HepG2 (cell line): ENCODE data around the gene GDAP1L1. TPM values are rescaled to one million over a fixed set of nuclear protein-coding genes. Genes with fewer than 3 reads are reported as not detected.

ENCODE experiments used
- GLI4 ChIP-seq: sonication (generic); formaldehyde crosslinking; IDR thresholded peaks from 2 replicates; pipeline ENCODE4 v1.5.1; 2020; ENCODE audit warnings: missing genetic modification reagents, mild to moderate bottlenecking, moderate library complexity, borderline replicate concordance
- IRF2 ChIP-seq: IDR thresholded peaks from 2 replicates; pipeline ENCODE4 v1.6.1; 2018; ENCODE audit warnings: missing genetic modification reagents, missing compliant biosample characterization
- KDM1A ChIP-seq: IDR thresholded peaks from 2 replicates; pipeline ENCODE4 v1.6.1; 2016; ENCODE audit warnings: missing compliant biosample characterization
- KDM3A ChIP-seq: IDR thresholded peaks from 2 replicates; pipeline ENCODE4 v1.6.1; 2018; ENCODE audit warnings: low read depth, missing compliant biosample characterization
- KLF15 ChIP-seq: sonication (generic); formaldehyde crosslinking; IDR thresholded peaks from 2 replicates; pipeline ENCODE4 v1.8.1; 2023; ENCODE audit warnings: borderline replicate concordance, mild to moderate bottlenecking, inconsistent platforms, missing genetic modification reagents, mixed read lengths
- MNT ChIP-seq: fragments of 450-650 bp; IDR thresholded peaks from 2 replicates; pipeline ENCODE4 v1.6.1; 2016
- NFKB2 ChIP-seq: sonication (generic); formaldehyde crosslinking; IDR thresholded peaks from 2 replicates; pipeline ENCODE4 v1.4.0; 2020; ENCODE audit warnings: missing genetic modification reagents, borderline replicate concordance
- ONECUT2 ChIP-seq: sonication (generic); formaldehyde crosslinking; IDR thresholded peaks from 2 replicates; pipeline ENCODE4 v1.4.0; 2020; ENCODE audit warnings: missing genetic modification reagents
- PHF21A ChIP-seq: sonication (generic); formaldehyde crosslinking; IDR thresholded peaks from 2 replicates; pipeline ENCODE4 v1.5.0; 2020; ENCODE audit warnings: mild to moderate bottlenecking, missing genetic modification reagents
- PHF8 ChIP-seq: sonication (generic); formaldehyde crosslinking; IDR thresholded peaks from 2 replicates; pipeline ENCODE4 v1.5.0; 2020; ENCODE audit warnings: missing genetic modification reagents
- SOX6 ChIP-seq, 2 experiments: fragments of 450-650 bp in 1 of 2; sonication (generic) in 1 of 2; formaldehyde crosslinking in 1 of 2; IDR thresholded peaks; 2 replicates each; pipeline versions ENCODE4 v1.4.0 to v1.6.1; 2017 to 2020; ENCODE audit warnings: antibody characterized with exemption in 1 of 2, mild to moderate bottlenecking in 1 of 2, missing genetic modification reagents in 1 of 2
- U2AF2 ChIP-seq: fragments of 200-400 bp; formaldehyde crosslinking; IDR thresholded peaks from 2 replicates; pipeline ENCODE4 v1.6.1; 2017; ENCODE audit warnings: low read depth, mild to moderate bottlenecking, low read length
- ZBTB40 ChIP-seq, 2 experiments: fragments of 450-650 bp in 1 of 2; sonication (generic) in 1 of 2; formaldehyde crosslinking in 1 of 2; IDR thresholded peaks; 2 replicates each; pipeline versions ENCODE4 v1.6.1 to v1.8.0; 2016 to 2022; ENCODE audit warnings: antibody characterized with exemption in 1 of 2, mild to moderate bottlenecking in 1 of 2, missing genetic modification reagents in 1 of 2
- ZBTB8A ChIP-seq: sonication (generic); formaldehyde crosslinking; IDR thresholded peaks from 2 replicates; pipeline ENCODE4 v1.4.0; 2020; ENCODE audit warnings: mild to moderate bottlenecking, low read depth, missing genetic modification reagents, borderline replicate concordance
- ZFP1 ChIP-seq: IDR thresholded peaks from 2 replicates; pipeline ENCODE4 v1.6.1; 2016
- ZNF460 ChIP-seq: sonication (generic); formaldehyde crosslinking; IDR thresholded peaks from 2 replicates; pipeline ENCODE4 v1.5.1; 2020; ENCODE audit warnings: missing genetic modification reagents, mild to moderate bottlenecking, borderline replicate concordance
- ZNF639 ChIP-seq: conservative IDR thresholded peaks from 2 replicates; pipeline ENCODE4 v1.6.1; 2018; ENCODE audit warnings: missing genetic modification reagents
- polyA plus RNA-seq, 8 experiments: library from polyadenylated mRNA; depleted of rRNA in 3 of 8; stranded (reverse) in 7 of 8; unstranded in 1 of 8; fragments of >200 nt; fragmentation: Illumina TruSeq in 4 of 8; extraction: Trizol in 4 of 8; gene quantifications; 2 replicates each; pipeline versions ENCODE4 v1.2.1 to v1.2.3, GENCODE V29; 2011 to 2016; ENCODE audit warnings: low read depth in 4 of 8, missing spikeins in 1 of 8, mixed read lengths in 1 of 8; ENCODE audit not compliant: insufficient read depth in 1 of 8
- total RNA-seq, 5 experiments: library from RNA; depleted of rRNA; stranded (reverse); fragments of >200 nt; fragmentation: Illumina TruSeq; extraction: Trizol; gene quantifications; 2 replicates each; pipeline ENCODE4 v1.2.3, GENCODE V29; 2016; ENCODE audit warnings: low read depth in 1 of 5

Gene GDAP1L1
- total and polyA plus RNA-seq, 2 of the 13 experiments (the other 11 are each of a cell fraction or from before 2014, with no cell fraction given) = 0.04 TPM; not detected in 1

- TF ChIP-seq ONECUT2 (CRISPR knock-in tag) = no peak
- 0 out of 2 replicates have a peak, but pooled peaks have one; percentile 25 for TF ChIP-seq U2AF2
- peak; percentile 47; the same call in 1 of the 2 replicates for TF ChIP-seq IRF2 (CRISPR knock-in tag)
- TF ChIP-seq MNT = no peak
- TF ChIP-seq ZNF639 (CRISPR knock-in tag) = peak; percentile 21
- no peak for TF ChIP-seq ZFP1 (CRISPR knock-in tag)
- 0 out of 2 replicates have a peak, but pooled peaks have one; percentile 43 for TF ChIP-seq PHF21A (CRISPR knock-in tag)
- TF ChIP-seq NFKB2 (CRISPR knock-in tag) = 0 out of 2 replicates have a peak, but pooled peaks have one; percentile 45
- TF ChIP-seq KLF15 (CRISPR knock-in tag) = no peak
- no peak for TF ChIP-seq KDM1A (CRISPR knock-in tag)
- TF ChIP-seq GLI4 = peak; percentile 9; the same call in 1 of the 2 replicates
- no peak for TF ChIP-seq SOX6 (IDR thresholded peaks at IDR 0.05)
- TF ChIP-seq SOX6 (CRISPR knock-in tag; IDR thresholded peaks at IDR 0.05) = no peak
- TF ChIP-seq PHF8 (CRISPR knock-in tag) = no peak
- 0 out of 2 replicates have a peak, but pooled peaks have one; percentile 3 for TF ChIP-seq ZBTB40 (IDR thresholded peaks at IDR 0.05)
- TF ChIP-seq ZBTB40 (CRISPR knock-in tag; IDR thresholded peaks at IDR 0.05) = no peak; the same call in 1 of the 2 replicates
- TF ChIP-seq ZNF460 (CRISPR knock-in tag) = no peak
- TF ChIP-seq KDM3A (CRISPR knock-in tag) = no peak; the same call in 1 of the 2 replicates
- no peak for TF ChIP-seq ZBTB8A
Measured at GRCh38 chr20:44209686-44210405, 37.3 kb upstream of the GDAP1L1 start (continued).
